ENCODE measurements around the gene MXD1.
"Not testable (repeated sequence)": the region's sequence is repeated elsewhere in the genome, so short reads cannot be mapped to it uniquely, and the experiment has no call there.

The MXD1 gene

DNA sequence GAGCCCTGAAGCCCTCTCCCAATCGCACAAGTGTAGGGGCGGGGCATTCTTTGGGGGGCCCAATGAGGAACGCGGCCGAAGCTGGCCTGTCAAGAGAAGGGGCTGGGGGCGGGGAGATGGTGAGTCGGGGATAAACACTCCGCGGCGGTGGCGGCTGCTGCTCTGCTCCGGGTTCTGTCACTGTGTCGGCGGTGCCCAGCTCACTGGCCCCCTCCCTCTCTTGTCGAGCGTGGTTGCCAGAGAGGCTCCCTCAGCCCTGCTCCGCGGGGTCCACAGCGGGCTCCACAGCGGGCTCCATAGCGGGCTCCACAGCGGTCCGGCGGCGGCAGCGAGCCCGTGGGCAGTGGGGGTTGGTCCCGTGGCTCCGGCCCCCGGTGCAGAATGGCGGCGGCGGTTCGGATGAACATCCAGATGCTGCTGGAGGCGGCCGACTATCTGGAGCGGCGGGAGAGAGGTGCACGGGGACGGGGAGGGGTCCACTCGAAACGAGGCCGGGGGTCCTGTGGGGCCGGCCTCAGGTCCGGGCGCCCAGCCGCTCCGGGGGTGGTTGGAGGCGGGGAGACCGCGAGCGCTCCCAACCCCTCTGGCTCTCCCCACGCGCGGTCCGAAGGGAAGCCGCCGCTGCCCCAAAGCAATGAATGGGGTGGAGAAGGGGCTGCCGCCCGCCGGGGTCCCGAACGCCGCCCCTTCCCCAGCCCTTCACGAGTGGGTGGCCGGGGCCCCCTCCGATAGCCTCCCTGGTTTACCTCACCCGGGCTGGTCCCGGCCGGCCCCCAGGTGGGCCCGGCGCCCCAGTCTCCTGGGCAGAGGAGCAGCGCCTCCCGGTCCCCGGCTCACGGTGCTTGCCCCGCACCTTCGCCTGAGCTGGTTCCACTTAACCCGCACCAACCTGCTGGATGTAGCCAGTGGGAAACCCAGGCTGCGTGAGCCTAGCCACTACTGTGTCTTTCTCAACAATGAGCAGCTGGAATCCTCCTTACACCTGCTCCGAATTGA lies at the start of gene MXD1:
MXD1 (plus strand) TSS at position 160 of the 996 bp plus-strand sequence; CDS start at position 382, 222 bp downstream.
- DNase-seq: peak; percentile 100

- no peak for DNase-seq
Observed at GRCh38 chr2:69888451-69888850, 26.5 kb upstream of the MXD1 start.

DNA sequence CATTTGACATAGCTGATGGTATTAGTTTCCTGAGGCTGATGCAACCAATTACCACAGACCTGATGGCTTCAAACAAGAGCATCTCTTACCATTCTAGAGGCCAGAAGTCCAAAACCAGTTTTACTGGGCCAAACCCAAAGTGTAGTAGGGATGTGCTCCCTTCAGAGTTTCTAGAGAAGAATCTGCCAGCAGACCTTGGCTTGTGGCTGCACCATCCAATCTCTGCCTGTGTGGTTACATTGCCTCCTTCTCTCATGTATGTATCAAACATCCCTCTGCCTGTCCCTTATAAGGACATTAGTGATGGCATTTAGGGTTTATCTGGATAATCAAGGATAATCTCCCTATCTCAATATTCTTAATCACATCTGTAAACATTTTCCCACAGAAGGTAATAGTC lies 25.6 kb upstream of the MXD1 start:
- no peak for DNase-seq

- no peak for DNase-seq
Observed at GRCh38 chr2:69890881-69891280, 24.0 kb upstream of the MXD1 start.

DNA sequence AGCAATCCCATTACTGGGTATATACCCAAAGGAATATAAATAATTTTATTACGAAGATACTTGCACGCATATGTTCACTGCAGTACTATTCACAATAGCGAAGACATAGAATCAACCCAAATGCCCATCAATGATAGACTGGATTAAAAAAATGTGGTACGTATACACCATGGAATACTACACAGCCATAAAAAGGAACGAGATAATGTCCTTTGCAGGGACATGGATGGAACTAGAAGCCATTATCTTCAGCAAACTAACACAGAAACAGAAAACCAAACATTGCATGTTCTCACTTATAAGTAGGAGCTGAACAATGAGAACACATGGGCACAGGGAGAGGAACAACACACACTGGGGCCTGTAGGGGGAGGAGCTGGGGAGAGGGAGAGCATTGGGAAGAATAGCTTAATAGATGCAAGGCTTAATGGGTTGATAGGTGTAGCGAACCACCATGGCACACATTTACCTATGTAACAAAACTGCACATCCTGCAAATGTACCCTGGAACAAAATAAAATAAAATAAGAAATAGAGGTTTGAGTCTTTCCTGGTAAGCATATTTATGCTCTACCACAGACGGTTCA lies 22.0 kb upstream of the MXD1 start:
- DNase-seq: not testable (repeated sequence)

GRCh38 chr2:69893684-69894551 lies 21.0 kb upstream of the MXD1 start, which contains the start of gene SNRNP27:
Gene SNRNP27 (plus strand): TSS chr2:69893956. CDS start chr2:69893985, 29 bp downstream.
- peak; percentile 85 for DNase-seq

DNA sequence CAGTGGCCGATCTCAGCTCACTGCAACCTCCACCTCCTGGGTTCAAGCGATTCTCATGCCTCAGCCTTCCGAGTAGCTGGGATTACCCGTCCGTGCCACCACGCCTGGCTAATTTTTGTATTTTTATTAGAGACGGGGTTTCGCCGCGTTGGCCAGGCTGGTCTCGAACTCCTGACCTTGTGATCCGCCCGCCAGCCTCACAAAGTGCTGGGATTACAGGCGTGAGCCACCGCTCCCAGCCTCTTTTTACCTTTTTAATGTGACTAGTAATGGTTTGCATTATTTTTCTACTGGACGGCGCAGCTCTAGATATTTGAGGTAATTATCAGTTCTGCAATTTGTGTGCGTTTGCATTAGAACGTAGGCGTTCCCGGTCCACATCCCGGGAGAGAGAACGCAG lies 20.2 kb upstream of the MXD1 start:
- DNase-seq: not testable (repeated sequence)

DNA sequence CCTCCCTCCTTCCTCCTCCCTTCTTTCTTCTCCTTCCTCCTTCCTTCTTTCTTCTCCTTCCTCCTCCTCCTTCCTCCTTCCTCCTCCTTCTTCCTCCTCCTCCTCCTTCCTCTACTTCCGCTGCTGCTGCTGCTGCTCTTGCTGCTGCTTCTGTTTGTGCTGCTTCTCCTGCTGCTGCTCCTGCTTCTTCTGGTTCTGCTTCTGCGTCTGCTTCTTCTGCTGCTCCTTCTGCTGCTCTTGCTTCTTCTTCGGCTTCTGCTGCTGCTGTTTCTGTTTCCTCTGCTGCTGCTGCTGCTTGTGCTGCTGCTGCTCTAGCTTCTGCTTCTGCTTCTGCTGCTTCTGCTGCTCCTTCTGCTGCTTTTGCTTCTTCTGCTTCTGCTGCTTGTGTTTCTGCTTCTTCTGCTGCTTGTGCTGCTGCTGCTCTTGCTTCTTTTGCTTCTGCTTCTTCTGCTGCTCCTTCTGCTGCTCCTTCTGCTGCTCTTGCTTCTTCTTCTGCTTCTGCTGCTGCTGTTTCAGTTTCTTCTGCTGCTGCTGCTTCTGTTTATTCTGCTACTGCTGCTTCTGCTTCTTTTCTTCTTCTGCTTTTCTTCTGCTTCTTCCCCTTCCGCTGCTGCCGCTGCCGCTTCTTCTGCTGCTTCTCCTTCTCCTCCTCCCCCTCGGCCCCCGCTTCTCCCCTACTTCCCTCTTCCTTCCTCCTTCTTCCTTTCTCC lies 12.5 kb upstream of the MXD1 start:
- DNase-seq: peak; percentile 26

DNA sequence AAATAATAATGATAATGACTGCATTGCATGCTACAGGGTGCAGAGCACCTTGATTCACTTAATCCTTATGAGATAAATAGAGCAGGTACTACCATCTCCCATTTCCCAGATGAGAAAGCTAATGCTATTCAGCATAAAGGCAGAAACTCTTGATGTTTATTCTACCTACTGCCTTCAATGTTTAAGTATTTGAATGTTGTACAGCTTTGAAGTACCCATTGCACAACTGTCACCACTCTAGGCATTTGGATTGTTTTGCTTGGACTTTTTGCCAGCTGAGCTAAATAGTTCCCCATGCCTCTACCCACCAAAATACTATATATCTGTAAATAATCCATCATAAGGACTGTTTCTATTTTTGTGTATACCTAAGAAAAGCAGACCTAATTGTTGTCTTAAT lies 7.7 kb upstream of the MXD1 start:
- no peak for DNase-seq

DNA sequence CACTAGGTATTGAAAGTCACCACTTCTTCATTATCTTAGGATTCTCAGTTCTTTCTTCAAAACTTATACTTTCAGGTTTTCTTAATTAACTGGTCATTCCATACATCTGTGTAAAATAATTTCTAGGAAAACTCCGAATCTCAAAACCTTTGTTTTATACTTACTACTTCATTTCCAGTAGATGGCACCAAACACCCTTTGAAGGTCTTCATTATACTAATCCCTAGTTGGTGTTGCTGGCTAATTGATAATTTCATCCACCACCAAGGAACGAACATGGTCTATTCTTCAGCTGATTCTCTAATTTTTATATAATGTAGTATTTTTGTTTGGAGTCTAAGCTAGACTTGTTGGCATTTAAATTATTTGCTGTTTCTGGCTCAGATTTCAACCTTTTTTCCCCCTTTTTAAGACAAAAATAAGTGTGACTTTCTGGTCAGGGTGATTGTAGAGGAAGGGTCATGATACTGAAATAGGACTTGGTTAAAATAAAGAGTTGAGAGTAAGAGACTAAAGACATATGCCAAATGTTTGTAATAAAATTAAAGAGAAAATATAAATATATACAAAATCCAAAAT lies 2.8 kb upstream of the MXD1 start:
- DNase-seq: no peak

DNA sequence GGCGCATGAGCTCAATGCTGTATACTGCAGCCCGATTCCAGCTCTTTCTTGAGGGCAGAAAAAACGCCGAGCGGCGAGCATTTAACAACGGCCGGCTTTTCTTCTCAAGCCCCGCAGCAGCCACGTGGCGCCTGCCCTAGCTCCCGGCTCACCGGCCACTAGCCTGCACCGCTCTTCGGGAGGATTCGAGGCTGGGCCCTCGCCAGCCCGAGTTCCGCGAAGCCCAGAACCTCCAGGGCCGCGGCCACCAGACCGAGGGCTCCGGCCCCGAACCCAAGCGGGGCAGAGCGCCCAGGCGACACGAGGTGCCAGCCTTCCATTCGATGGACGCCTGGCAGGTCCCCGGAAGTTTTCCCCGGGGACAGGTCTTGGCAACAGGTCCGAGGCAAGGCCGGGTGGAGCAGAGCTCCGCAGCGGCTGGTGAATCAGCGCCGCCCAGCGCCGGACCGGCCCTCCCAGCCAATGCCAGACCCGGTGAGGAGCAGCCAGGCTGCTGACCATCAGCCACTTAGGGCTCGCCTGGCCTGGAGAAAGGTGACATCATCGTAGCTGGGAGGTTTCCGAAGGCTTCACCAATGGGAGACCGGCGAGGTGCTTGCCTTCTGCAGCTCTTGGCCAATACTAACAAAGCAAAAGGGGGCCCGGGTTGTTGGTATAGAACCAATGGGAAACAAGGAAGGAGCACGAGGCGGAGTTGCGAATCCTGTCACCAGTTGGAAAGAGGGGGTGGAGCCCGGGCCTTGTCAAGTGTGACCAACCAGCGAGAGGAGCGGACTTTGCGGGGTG lies 552 bp upstream of the MXD1 start:
- peak; percentile 31 for DNase-seq

GRCh38 chr2:69916106-69916505 lies 1.2 kb downstream of the MXD1 start:
- no peak for DNase-seq

DNA sequence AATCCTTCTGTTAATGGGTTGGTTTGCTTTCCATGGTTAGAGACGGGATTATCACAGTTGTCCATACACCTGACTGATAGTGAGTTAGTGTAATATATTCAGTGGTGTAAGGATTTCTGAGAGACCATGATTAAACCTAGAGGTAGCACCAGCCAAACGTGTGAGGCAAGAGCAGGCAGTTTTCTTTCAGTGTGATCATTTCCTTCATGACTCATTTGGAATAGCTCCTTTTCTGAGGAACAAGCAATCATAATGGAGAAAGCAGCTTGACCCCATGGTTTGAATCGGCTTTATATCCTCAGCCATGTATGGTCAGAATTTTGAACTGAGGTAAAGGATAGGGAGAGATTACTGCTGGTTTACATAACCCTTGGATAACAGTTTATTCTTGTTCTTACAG lies 2.9 kb downstream of the MXD1 start:
- no peak for DNase-seq

GRCh38 chr2:69918401-69918800 lies 3.5 kb downstream of the MXD1 start:
- DNase-seq: no peak

DNA sequence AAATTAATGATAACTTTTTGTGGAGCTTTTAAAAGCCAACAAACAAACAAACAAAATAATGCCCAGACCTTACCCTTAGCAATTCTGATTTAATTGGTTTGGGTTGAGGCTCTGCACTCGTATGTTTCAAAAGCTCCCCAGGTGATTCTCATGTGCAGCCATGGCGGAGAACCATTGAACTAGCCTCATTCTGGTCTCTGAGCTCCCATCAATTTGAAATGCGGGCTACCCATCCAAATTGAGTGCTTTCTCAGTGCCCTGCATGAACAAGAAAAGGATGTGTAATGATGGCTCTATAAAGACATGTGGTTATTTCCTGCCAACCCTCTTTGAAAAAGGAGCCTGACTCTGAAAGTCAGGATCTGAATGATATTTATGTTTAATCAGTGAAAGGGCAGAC lies 8.2 kb downstream of the MXD1 start:
- no peak for DNase-seq

GRCh38 chr2:69926849-69927515 lies 12.1 kb downstream of the MXD1 start:
- DNase-seq: no peak

DNA sequence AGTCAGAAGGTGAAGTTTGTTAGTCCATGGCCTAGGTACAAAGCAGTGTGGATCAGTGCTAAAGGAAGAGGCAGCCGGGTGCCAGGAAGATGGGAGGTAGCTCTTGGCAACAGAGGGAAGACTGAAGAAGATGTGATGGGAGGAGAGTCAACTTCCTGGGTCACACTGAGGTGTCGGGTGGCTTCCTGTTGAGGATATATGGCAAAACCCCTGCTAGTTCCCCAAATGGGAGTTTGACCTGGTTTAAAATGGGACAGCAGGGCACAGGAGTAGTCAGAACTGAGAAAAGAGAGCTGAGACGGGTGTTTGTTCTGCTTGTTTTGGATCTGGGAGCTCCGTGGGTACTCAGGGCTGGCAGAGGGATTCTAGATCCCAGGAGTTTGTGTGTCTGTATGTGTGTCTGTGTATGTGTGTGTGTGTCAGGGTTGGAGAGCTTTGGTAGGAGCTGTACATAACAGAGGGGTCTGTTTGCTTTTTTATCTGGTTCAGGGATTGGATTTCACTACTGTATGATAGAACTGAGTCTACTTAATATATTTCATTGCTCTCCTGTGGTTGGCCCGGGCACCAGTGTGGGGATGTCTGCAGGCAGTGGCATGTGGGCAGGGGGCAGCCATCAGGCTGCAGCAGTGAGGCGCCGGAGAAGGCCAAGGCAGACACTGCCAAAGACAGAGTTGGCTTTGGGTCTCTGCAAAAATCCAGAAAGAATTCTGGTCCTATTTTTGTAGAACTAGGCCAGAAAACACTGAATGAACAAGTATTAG lies 17.1 kb downstream of the MXD1 start:
- no peak for DNase-seq

- DNase-seq: no peak
Observed at GRCh38 chr2:69932596-69932922, 17.6 kb downstream of the MXD1 start.

GRCh38 chr2:69933254-69933828 lies 18.4 kb downstream of the MXD1 start:
- DNase-seq: no peak

All from CD4-positive, alpha-beta T cell treated with Interleukin-17A for 4 hours (primary cell).